Left lobe of liver (tissue), 2 donors: ENCODE data around the gene CLCNKA. TPM values are rescaled to one million over a fixed set of nuclear protein-coding genes. Genes with fewer than 3 reads are reported as not detected.
"Not testable (repeated sequence)": the region's sequence is repeated elsewhere in the genome, so short reads cannot be mapped to it uniquely, and the experiment has no call there.

Source experiments
- ATAC-seq: fragments of 200-7000 bp; cut with Tn5 transposase; one replicate; pipeline ENCODE4 v1.9.1; 2020; ENCODE audit warnings: mild to moderate bottlenecking, moderate library complexity
- DNase-seq: peaks from one replicate; pipeline ENCODE4 v3.0.0-alpha.2; 2020; ENCODE audit warnings: low spot score
- total RNA-seq: library from RNA; stranded (reverse); gene quantifications from one replicate; pipeline ENCODE4 v1.2.1, GENCODE V29; 2021
- donor health status: DM: no; HTN: no; CAD: no; lungs with moderate emphysema.
- donor health status: DM: no; HTN: yes; CAD: no.

The CLCNKA gene
- total RNA-seq, 1 donor from 2014 or later = 0.08 TPM

DNA sequence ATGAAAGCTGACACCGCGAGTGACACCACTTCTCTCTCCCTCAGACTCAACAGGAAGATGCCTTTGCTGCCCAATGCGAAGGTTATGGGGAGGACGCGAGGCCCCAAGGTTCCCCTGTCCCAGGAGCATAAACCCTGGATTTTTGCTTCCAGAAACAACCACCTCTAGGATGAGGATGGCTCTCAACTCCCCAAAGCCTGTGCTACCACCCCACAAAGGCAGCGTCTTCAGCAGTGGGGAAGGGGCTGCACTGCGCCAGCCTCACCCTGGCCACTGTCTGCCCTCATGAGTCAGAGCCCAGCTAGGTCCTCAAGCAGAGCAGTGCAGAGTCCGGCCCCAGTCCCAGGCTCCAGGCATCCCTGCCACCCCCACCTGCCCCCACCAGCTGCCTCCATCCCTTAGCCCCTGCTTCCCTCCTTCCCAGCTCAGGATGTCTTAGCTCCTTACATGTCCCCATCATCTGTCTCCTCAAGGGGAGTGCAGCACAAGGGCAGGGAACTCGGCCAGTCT lies 24.7 kb upstream of the CLCNKA start:
- DNase-seq (no peak), ATAC-seq (no peak)

DNA sequence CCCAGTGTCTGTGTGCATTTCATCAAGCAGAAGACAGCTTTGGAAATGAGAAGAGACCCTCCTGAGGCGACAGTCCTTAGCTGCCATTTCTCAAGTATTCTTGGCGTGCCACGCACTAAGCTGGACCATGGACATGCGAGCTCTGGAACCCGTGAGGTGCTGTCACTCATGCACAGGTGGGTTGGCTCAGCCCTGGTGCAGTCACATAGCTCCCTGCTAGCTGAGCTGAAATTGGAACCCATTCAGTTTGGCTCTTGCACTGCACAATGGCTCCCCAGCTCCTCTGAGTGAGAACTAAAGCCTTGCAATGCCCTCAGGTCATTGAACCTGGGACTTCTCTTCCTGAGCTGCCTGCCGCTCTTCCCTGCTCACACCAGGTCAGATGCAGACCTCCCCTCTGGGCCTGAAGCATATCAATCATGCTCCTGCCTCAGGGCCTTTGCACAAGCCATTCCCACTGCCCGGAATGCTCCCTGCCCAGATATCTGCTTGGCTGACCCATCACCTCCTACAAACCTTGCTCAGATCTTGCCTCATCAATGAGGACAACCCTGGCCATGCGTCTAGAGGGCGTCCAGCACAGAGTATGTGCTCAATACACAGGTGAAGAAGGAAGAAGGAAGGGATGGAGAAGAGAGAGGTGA lies 24.1 kb upstream of the CLCNKA start:
- DNase-seq (no peak), ATAC-seq (no peak)

GRCh38 chr1:15998929-15999328 lies 22.9 kb upstream of the CLCNKA start:
- no peak for DNase-seq
- ATAC-seq = no peak

DNA sequence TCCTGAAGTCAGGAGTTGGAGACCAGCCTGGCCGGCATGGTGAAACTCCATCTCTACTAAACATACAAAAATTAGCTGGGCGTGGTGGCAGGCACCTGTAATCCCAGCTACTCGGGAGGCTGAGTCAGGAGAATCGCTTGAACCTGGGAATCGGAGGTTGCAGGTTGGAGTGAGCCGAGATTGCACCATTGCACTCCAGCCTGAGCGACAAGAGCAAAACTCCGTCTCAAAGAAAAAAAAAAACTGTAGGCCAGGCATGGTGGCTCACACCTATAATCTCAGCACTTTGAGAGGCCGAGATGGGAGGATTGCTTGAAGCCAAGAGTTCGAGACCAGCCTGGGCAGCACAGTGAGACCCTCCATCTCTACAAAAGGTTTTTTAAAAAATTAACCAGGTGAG lies 20.6 kb upstream of the CLCNKA start:
- ATAC-seq, DNase-seq: not testable (repeated sequence)

DNA sequence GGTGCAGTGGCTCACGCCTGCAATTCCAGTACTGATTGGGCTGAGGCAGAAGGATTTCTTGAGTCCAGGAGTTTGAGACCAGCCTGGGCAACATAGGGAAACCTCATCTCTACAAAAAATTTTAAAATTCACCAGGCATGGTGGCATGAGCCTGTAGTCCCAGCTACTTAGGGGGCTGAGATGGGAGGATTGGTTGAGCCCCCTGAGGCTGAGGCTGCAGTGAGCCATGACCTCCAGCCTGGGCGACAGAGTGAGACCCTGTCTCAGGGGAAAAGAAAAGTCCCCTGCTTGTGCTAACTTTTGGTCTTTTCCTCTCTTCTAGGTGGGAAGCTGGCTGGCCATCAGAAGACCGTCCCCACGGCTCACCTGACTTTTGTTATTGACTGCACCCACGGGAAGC lies 16.2 kb upstream of the CLCNKA start:
- ATAC-seq (no peak), DNase-seq (no peak)

DNA sequence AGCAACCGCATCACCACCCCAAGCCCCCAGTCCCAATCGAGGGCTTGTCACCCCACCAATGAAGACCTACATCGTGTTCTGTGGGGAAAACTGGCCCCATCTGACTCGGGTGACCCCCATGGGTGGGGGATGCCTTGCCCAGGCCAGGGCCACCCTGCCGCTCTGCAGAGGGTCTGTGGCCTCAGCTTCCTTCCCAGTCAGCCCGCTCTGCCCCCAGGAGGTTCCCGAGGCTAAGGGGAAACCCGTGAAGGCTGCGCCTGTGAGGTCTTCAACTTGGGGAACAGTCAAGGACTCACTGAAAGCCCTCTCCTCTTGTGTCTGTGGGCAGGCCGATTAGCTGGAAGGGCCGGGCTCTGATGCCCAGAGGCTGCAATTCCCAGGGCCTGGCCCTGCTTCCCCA lies 15.8 kb upstream of the CLCNKA start:
- ATAC-seq (no peak), DNase-seq (no peak)

DNA sequence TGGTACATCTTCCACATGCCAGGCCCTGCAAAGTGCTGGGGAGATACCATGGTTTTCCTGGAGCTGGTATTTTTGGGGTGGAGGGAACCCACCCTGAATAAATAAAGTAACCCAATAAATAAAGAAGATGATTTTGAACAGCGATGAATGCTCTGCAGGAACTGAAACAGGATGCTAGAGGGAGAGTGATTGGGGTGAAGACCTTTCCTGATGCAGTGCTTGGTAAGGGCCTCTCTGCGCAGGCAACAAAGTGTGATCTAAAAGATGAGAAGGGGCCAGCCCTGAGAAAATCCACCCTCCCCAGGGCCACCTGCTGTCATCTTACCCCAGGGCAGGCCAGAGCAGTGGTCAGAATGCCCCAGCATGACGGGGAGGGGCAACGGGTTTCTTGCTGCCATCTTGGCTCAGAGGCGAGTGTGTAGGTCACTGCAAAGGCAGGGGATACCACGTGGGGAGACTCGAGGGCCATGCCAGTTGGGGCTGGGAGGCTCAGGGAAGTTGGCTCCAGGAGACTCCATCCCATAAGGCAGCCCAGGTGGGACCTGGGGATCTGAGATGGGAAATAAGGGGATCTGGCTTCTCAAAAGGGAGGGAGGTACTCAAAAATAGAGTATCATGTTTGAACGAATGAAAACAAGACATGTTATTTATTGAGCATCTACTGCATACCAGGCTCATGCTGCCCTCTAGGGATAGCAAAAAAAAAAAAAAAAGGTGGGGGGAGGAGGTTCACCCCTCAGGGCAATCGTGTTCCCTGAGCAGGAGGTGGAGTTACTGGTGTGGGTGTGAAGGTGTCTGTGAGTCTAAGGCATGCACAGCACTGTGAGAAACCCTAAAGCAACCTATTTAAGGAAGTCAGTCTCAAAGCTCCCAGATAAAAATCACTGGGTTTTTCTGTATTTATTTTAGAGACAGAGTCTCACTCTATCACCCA lies 15.0 kb upstream of the CLCNKA start:
- DNase-seq (no peak), ATAC-seq (no peak)

DNA sequence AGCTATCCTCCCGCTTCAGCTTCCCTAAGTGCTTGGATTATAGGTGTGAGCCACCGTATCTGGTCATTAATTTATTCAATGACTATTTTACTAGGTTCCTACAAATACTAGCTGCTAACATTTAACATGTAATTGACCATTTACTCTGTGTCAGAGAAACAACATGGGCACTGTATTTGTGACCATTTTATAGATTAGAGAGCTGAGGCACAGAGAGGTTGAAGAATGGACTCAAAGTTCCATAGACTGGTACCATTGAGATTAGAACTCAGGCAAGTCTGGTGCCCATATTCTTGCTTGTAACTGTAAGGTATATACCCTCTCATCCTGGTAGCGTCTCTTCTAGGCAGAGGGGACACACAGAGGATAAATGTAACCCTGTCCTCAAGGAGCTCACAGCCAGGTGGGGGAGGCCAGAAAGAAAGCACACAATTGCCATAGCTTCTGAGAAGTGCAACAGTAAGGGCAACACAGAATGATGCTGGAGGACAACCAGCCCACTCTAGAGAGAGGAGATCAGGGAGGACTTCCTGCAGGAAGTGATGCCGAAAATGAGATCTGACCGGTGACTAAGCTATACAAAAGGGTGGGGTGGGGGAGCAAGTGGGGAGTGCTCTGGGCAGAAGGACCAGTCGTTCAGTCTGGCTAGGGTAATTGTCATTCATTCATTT lies 14.0 kb upstream of the CLCNKA start:
- ATAC-seq (no peak), DNase-seq (no peak)

- DNase-seq = peak; percentile 80
- ATAC-seq = peak; percentile 85
Measured at GRCh38 chr1:16009030-16009460, 12.8 kb upstream of the CLCNKA start.

DNA sequence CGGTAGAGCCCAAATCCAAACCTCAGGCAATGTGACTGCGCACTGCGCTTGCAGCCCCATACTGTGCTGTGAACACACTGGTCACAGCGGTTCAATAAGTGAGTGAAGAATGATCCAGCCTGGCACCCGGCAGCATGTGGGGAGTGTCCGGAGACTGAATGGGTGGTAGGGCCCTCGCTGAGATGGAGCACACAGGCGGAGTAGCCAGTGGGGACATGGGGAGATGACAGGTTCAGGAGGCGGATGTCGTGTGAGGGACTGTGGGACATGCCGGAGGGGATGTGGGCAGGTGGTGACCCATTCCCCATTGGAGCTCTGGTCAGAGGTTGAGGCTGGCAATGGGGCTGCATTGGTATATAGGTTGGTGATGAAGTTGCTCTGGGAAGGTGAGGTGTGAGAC lies 12.2 kb upstream of the CLCNKA start:
- ATAC-seq = no peak
- no peak for DNase-seq

DNA sequence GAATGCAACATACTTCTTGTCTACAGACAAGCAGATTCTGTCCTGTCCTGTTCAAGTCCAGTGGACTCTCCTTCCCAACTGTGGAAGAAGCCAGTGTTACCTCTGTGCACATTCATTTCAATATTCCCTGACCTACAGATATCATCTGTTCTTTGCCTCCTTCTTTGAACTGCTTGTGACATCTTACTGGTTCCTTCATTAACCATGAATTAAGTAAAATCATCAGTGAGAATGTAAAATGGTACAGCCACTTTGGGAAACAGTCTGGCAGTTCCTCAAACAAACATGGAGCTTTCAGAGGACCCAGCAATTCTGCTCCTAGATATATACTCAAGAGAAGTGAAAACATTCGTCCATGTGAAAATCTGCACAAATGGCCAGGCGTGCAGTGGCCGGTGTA lies 11.0 kb upstream of the CLCNKA start:
- DNase-seq (no peak), ATAC-seq (no peak)

GRCh38 chr1:16011936-16012589 lies 9.8 kb upstream of the CLCNKA start:
- DNase-seq = no peak
- ATAC-seq = no peak

GRCh38 chr1:16012590-16013219 lies 9.1 kb upstream of the CLCNKA start:
- DNase-seq = peak; percentile 63
- ATAC-seq = peak; percentile 63

- ATAC-seq (peak; percentile 2), DNase-seq (no peak)
Measured at GRCh38 chr1:16013220-16013907, 8.5 kb upstream of the CLCNKA start.

GRCh38 chr1:16013908-16014258 lies 8.0 kb upstream of the CLCNKA start:
- DNase-seq = no peak
- no peak for ATAC-seq

DNA sequence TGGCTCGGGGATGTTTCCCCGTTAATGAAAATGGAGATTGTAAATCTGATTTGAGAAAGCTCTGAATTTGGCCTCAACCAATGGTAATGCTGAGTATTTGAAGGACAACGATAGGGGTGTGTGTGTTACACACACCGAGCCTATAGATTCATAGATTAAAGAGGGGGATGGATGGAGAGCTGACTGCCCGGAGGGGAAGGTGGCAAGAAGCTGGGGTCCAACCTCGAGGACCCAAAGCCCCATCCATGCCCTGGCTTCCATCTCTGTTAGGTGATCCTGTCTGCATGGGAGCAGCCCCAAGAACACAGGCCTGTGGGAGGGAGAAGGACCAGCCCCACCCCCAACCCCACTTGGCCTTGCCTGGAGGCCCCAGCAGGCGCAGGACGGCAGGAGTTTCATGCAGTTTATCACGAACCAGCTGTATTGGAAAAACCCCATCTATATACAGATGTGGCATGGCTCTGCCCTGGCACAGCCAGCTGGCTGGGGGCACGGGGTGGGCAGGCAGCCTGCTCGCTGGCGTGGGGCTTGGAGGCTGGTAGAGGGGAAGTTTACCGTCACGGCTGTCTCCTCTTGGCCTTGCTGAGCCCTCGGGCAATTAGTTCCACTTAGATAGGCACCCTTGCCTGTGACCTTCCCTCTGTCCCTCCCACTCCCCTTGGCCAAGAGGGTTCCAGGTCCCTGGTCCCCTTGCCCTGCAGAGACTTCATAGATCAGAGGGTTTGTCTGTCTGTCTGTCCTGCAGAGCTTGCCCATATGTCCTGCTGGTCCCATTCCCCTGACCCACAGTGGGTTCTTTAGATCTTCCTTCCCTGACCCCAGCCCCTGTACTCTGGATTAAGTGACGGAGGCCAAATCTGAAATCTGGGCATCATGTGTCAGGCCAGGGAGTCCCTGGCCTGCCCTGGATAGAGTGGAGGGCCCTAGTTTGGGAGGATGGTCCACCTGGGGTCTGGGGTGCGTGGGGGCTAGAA lies 7.0 kb upstream of the CLCNKA start:
- ATAC-seq (no peak), DNase-seq (no peak)

DNA sequence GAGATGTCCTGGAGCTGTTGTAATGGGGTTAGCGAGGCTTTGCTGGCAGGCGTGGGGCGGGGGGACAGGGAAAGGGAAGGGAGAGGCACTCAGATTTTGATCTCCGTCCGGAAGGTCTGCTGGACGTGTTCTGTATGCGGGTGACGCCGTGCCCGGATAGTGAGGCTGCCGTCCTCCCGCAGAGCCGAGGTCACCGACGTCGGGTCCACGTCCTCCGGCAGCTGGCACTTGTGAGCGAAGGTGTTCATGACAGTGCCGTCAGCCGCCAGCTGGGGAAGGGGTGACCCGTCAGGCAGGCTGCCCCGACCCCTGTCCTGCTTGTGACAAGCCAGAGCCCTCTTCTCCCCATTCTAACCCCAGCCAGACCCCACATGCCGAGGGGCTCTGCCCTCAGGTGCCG lies 6.3 kb upstream of the CLCNKA start:
- ATAC-seq = no peak
- DNase-seq = no peak

DNA sequence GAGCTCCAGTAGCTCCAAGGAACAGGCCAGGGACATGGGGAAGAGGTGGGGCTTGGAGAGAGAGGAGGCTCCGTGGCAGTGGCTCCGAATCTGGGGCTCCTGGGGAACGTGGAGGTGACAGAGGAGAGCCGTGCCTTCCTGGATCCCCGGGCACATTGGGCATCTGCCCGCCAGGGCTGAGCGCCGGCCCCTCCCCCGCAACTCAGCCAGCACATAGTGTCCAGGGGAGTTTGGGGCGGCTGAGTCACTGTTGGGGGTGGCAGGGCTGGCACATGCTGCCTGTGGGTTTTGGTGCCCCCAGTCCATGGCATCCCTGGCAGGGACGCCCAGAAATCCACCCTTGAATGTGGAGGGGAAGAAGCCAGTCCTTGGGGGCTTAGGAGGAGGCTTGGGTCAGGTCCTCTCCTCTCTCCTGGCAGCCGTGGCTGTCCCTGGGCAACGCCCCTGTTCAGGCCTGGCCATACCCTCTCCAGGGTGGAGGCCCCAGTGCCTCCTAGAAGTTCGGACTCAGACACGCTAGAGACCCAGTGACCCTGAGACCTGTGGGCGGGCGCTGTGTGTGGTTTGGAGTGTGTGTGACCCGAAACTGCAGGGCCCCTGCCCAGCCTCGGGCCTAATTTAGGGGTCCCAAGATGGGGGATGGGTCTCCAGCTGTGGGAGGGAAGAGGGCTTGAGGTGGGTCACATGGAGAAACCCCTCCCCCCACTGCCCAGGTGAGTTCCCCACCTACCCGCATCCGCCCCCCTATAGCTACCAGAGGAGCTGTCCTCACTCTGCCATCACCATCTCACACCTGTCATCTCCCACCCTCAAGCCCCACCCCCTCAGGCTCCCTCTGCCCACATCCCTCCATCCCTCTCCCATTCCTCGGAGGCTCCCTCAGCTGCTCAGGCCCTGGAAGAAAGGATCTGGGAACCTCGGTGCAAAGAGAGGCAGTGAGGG lies 5.6 kb upstream of the CLCNKA start:
- ATAC-seq (no peak), DNase-seq (no peak)
